Ascending aorta (tissue), 2 donors: ENCODE results near the gene MRPS5. TPM values are rescaled to one million over a fixed set of nuclear protein-coding genes. Genes with fewer than 3 reads are reported as not detected.
"Not testable (repeated sequence)": the region's sequence is repeated elsewhere in the genome, so short reads cannot be mapped to it uniquely, and the experiment has no call there.

Source experiments
- DNase-seq, 2 donors: peaks; one replicate each; pipeline ENCODE4 v3.0.0-alpha.2; 2019; ENCODE audit warnings: low spot score in 2 of 2
- H3K27ac ChIP-seq, 2 donors: fragments of 200-600 bp; sonication (generic); one replicate each; pipeline ENCODE4 v1.5.1; 2016 to 2017; ENCODE audit warnings: mild to moderate bottlenecking in 1 of 2
- H3K27me3 ChIP-seq: fragments of 200-600 bp; sonication (generic); one replicate; pipeline ENCODE4 v1.5.1; 2017
- H3K36me3 ChIP-seq, 2 donors: fragments of 200-600 bp; sonication (generic); one replicate each; pipeline ENCODE4 v1.5.1; 2016
- H3K4me1 ChIP-seq, 2 donors: fragments of 200-600 bp; sonication (generic); one replicate each; pipeline ENCODE4 v1.5.1; 2016 to 2017; ENCODE audit warnings: mild to moderate bottlenecking in 1 of 2
- H3K4me3 ChIP-seq, 2 donors: fragments of 200-600 bp; sonication (generic); one replicate each; pipeline ENCODE4 v1.5.1; 2016 to 2017; ENCODE audit warnings: mild to moderate bottlenecking in 1 of 2
- H3K9me3 ChIP-seq, 2 donors: fragments of 200-600 bp; sonication (generic); one replicate each; pipeline ENCODE4 v1.5.1; 2016
- intact Hi-C: fragments of 100-400 bp; cut with DNase I; formaldehyde crosslinking; loops from one replicate; pipeline ENCODE4 v1.15.1; 2023
- total RNA-seq: library from RNA; depleted of rRNA; stranded (reverse); fragments of >200 nt; gene quantifications from one replicate; pipeline ENCODE4 v1.1.0, GENCODE V29; 2016
- TF ChIP-seq, protein P1 (sequence below), 3 experiments: fragments of 200-600 bp in 2 of 3; fragments of 450-650 bp in 1 of 3; sonication (generic) in 2 of 3; IDR thresholded peaks; one replicate each; pipeline ENCODE4 v1.5.1; 2016 to 2019; ENCODE audit warnings: antibody characterized with exemption in 3 of 3, mild to moderate bottlenecking in 1 of 3, moderate library complexity in 1 of 3

MRPS5 gene
- total RNA-seq, 1 donor from 2014 or later = 30.1 TPM

DNA sequence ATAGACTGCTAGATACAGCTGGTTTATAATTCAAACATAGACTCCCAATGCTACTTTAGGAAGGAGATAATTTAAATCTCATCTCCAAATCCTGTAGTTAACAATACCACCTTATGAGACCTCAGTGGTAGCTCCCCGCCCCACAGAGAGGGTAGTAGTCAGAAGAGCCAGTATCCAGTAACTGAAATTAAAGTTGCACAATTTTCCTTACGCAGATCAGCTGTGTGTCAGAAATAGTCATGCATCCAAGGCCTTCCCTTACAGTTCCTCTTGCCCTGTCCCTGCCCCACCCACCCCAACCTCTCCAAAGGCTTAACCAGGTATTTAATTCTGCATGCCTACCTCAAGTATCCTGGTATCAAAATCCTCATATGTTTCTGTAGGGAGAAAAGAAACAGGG, 15.5 kb downstream of the MRPS5 start:
- intact Hi-C loops = no loop called here
- Histone ChIP-seq H3K27ac (no peak overlapping the region), H3K4me3 (no peak overlapping the region), H3K9me3 (no peaks in the 10 kb centered on the region), H3K36me3 (peaks cover 59 to 97% of the 10 kb centered on the region in 2 donors), H3K4me1 (no peaks in the 10 kb centered on the region), H3K27me3 (no peaks in the 10 kb centered on the region)
- TF ChIP-seq, protein P1, sequence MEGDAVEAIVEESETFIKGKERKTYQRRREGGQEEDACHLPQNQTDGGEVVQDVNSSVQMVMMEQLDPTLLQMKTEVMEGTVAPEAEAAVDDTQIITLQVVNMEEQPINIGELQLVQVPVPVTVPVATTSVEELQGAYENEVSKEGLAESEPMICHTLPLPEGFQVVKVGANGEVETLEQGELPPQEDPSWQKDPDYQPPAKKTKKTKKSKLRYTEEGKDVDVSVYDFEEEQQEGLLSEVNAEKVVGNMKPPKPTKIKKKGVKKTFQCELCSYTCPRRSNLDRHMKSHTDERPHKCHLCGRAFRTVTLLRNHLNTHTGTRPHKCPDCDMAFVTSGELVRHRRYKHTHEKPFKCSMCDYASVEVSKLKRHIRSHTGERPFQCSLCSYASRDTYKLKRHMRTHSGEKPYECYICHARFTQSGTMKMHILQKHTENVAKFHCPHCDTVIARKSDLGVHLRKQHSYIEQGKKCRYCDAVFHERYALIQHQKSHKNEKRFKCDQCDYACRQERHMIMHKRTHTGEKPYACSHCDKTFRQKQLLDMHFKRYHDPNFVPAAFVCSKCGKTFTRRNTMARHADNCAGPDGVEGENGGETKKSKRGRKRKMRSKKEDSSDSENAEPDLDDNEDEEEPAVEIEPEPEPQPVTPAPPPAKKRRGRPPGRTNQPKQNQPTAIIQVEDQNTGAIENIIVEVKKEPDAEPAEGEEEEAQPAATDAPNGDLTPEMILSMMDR (IDR thresholded peaks at IDR 0.05) = no peak
- DNase-seq = no peak

DNA sequence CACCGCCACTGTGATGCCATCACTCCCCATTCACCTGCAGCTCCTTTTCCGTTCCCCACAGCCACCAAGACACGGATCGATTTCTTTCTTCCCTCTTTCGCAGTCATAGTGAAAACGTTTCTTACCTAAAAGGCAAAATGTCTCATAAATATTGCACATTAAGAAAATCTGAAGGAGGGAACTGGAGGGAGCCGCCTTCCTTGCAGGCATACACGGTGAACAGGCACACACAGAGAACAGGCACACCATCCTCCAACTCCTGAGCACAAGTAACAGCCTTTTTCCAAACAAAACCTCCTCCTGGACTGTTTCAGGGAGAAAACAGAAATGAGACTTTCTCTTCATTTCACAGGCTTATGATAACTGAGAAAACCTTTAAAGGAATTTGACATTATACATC, 17.0 kb downstream of the MRPS5 start:
- H3K27ac ChIP-seq = no peak overlapping the region
- intact Hi-C loops = no loop called here
- TF ChIP-seq, protein P1 (IDR thresholded peaks at IDR 0.05) = no peak
- no peaks in the 10 kb centered on the region for H3K9me3 ChIP-seq
- no peak overlapping the region for H3K4me3 ChIP-seq
- H3K36me3 ChIP-seq = peaks cover 66 to 97% of the 10 kb centered on the region in 2 donors
- H3K27me3 ChIP-seq = no peaks in the 10 kb centered on the region
- no peak for DNase-seq
- H3K4me1 ChIP-seq = no peaks in the 10 kb centered on the region

DNA sequence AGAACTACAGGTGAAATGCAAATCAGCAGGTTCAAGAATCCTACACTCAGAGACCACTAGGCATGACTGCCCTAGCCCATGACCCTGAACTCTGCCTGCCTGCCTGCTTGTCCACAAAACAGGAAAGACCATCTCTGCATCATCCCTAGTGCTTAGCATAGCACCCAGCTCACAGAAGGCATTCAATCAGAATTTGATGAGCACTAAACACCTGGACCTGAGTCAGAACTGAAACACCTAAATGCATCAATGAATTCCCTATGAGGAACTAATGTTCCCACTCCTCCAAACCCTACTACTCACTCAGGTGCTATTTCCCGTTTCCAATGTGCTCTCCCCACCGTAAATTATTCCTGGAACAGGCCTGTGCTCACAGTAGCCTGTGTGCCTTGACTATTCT, 21.7 kb downstream of the MRPS5 start:
- Histone ChIP-seq H3K4me1 (no peaks in the 10 kb centered on the region), H3K36me3 (peaks cover 37 to 76% of the 10 kb centered on the region in 2 donors), H3K27me3 (no peaks in the 10 kb centered on the region), H3K9me3 (no peaks in the 10 kb centered on the region), H3K4me3 (no peak overlapping the region), H3K27ac (no peak overlapping the region)
- intact Hi-C loops = no loop called here
- DNase-seq = no peak
- TF ChIP-seq, protein P1 (IDR thresholded peaks at IDR 0.05) = no peak

DNA sequence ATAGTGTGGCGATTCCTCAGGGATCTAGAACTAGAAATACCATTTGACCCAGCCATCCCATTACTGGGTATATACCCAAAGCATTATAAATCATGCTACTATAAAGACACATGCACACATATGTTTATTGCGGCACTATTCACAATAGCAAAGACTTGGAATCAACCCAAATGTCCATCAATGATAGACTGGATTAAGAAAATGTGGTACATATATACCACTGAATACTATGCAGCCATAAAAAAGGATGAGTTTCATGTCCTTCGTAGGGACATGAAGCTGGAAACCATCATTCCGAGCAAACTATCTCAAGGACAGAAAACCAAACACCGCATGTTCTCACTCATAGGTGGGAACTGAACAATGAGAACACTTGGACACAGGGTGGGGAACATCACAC, 23.3 kb downstream of the MRPS5 start:
- H3K4me3 ChIP-seq, H3K27me3 ChIP-seq, H3K27ac ChIP-seq, DNase-seq, intact Hi-C loops, H3K9me3 ChIP-seq, H3K4me1 ChIP-seq: not testable (repeated sequence)
- H3K36me3 ChIP-seq = peaks cover 33 to 70% of the 10 kb centered on the region in 2 donors

DNA sequence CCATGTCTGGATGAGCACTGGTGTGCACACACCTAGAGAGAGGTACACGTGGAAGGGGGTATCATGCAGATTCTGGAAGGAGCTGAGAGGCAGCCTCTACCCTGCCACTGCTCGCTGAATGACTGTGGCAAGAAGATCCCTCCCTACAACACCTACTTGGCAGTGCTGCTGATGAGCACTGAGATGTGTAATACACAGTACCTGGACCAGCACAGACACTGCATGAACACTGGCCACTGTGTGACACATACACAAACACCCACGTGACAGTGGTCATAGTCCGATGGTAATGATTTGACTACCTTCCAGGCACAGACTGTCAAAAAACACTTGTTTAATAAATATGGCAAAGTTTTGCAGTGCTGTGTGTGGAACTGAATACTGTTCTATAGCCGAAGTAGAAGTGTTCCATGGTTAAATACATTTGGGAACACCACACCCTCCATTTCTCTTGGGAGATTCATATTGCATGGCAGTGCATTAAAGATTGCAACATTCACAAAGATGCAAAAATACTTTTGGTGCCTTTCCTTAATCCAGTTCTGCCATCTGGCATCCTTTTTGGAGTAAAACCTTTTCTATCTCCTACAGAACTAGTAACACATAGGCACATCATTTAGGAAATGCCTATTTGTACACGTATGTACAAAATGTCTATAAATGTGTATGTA, 29.6 kb downstream of the MRPS5 start:
- Histone ChIP-seq H3K9me3 (no peaks in the 10 kb centered on the region), H3K4me3 (no peak overlapping the region), H3K27me3 (no peaks in the 10 kb centered on the region), H3K27ac (no peak overlapping the region), H3K36me3 (peaks cover 45 to 71% of the 10 kb centered on the region in 2 donors), H3K4me1 (no peaks in the 10 kb centered on the region)
- TF ChIP-seq, protein P1 (IDR thresholded peaks at IDR 0.05) = no peak
- DNase-seq = no peak
- intact Hi-C loops = no loop called here

DNA sequence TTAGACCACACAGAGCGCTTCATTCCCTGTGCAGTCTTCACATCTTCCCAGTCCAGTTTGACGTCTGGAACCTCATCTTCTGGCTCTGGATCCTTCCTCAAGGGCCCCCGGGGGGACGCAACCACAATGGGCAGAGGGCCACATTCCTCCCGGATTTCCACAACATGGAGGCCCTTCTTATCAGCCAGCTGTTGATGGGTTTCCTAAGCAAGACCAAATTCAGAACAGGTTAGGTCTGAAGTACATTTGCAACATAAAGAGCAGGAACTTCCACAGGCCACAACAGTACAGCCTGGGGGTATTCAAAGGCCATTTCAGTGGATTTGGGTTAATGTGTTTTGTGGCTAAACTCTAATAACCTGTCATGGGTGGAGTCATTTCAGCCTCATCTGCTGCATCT, 34.2 kb downstream of the MRPS5 start:
- intact Hi-C loops = no loop called here
- TF ChIP-seq, protein P1 (IDR thresholded peaks at IDR 0.05) = no peak
- Histone ChIP-seq H3K4me3 (no peak overlapping the region), H3K27me3 (no peaks in the 10 kb centered on the region), H3K27ac (no peak overlapping the region), H3K4me1 (no peaks in the 10 kb centered on the region), H3K36me3 (peaks cover 56 to 68% of the 10 kb centered on the region in 2 donors), H3K9me3 (no peaks in the 10 kb centered on the region)
- DNase-seq = no peak
